Measurements from ENCODE around the gene RNF121. TPM values are rescaled to one million over a fixed set of nuclear protein-coding genes. Genes with fewer than 3 reads are reported as not detected.

The RNF121 gene
- total and polyA plus RNA-seq, 2 of the 13 experiments (the other 11 are each of a cell fraction or from before 2014, with no cell fraction given) = 28.6 to 44.3 TPM

DNA sequence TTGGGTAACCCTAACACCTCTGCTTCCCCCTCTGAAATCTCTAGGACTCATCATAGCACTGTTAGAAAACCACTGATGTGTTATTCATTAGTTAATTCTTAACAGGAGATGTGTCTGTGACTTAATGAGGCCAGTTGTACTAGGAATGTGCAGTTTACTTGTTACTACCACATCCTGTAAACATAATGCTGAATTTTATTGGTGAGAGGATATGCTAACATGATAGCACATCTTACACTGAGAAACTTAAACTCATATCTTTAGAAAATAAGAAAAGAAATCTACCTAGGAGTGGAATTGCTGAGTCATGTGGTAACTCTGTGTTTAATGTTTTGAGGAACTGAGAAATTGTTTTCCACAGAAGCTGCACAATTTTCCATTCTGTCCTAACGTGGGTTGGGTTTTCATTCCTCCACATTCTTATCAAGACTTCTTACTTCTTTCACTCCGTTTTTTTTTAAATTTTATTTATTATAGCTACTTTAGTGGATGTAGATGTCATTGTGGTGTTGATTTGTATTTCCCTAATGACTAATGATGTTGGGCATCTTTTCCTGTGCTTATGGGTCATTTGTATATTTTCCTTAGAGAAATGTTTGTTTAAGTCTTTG lies 33.7 kb downstream of the RNF121 start:
- H3K9ac ChIP-seq (ENCODE audit: insufficient read depth, low read depth, low read length) = no peak overlapping the region
- H3K9me3 ChIP-seq (ENCODE audit: low read length) = no peaks in the 10 kb centered on the region
- H3K27me3 ChIP-seq (ENCODE audit: control insufficient read depth in 1 of 2, insufficient read depth in 2 of 2, low read length in 2 of 2) = no peaks in the 10 kb centered on the region
- CTCF ChIA-PET (ENCODE audit: low intra/inter-chr PET ratio, low total read pairs) = no interaction called here
- WGBS (ENCODE audit: low lambda C conversion rate) = 82% methylated on average over 2 of the region's 2 CpGs
- peak overlapping the region; percentile 33 for H3K27ac ChIP-seq (ENCODE audit: extremely low read length, insufficient read depth, low read length)
- intact Hi-C loops (cut with micrococcal nuclease; ENCODE audit: unreplicated experiment) (no loop called here), in situ Hi-C loops (cut with HindIII; ENCODE audit: extremely low pct_ligation_motif_present, low pct_unique_long_range_greater_than_20kb) (no loop called here)
- no peaks in the 10 kb centered on the region for H4K20me1 ChIP-seq (ENCODE audit: insufficient read depth, low read length)
- H3K36me3 ChIP-seq (replicated peaks in 1 of 2; ENCODE audit: control insufficient read depth in 1 of 2, insufficient read depth in 2 of 2, low read length in 2 of 2) = peaks cover 4 to 42% of the 10 kb centered on the region in 2 experiments; a peak in 4 of 5 replicates
- no peak overlapping the region for H2AFZ ChIP-seq (ENCODE audit: low read length)
- FAIRE-seq (no peak), ATAC-seq (no peak), DNase-seq (ENCODE audit: low spot score) (no peak)
- POLR2A ChIA-PET = no interaction called here
- H3K79me2 ChIP-seq (ENCODE audit: insufficient read depth, low read length) = peaks cover 10% of the 10 kb centered on the region
- BruUV-seq (replicated peaks) = no TSS peak
- H3K4me3 ChIP-seq (replicated peaks in 1 of 3; ENCODE audit: insufficient read depth in 1 of 3, low read depth in 2 of 3, low read length in 3 of 3) = no peak overlapping the region
- TF ChIP-seq MAFK (conservative IDR thresholded peaks at IDR 0.05 in 1 of 2, IDR thresholded peaks at IDR 0.05 in 1 of 2; ENCODE audit: low read length in 2 of 2) = peak; percentile 66 to 70
- no peak for TF ChIP-seq HNF4A (CRISPR knock-in tag; IDR thresholded peaks at IDR 0.05)
- TF ChIP-seq NFE2L2 (IDR thresholded peaks at IDR 0.05; ENCODE audit: low read length) = peak; percentile 83
- peaks cover 6% of the 10 kb centered on the region; the same call in 1 of the 2 replicates for H3K4me1 ChIP-seq (ENCODE audit: insufficient read depth, low read length)
- H3K4me2 ChIP-seq (ENCODE audit: low read depth, low read length) = no peak overlapping the region

DNA sequence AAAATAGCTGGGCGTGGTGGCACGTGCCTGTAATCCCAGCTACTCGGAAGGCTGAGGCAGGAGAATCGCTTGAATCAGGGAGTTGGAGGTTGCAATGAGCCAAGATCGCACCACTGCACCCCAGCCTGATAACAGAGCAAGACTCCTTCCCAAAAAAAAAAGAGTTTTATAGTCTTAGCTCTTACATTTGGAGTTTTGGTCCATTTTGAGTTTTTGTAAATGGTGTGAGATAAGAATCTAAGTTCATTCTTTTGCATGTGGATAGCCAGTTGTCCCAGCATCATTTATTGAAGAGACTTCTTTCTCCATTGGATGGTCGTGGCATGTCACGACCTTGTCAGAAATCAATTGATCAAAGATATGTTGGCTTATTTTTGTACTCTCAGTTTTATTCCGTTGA lies 34.6 kb downstream of the RNF121 start:
- peaks cover 5 to 41% of the 10 kb centered on the region in 2 experiments; a peak in 4 of 5 replicates for H3K36me3 ChIP-seq (replicated peaks in 1 of 2; ENCODE audit: control insufficient read depth in 1 of 2, insufficient read depth in 2 of 2, low read length in 2 of 2)
- intact Hi-C loops (cut with micrococcal nuclease; ENCODE audit: unreplicated experiment) (no loop called here), in situ Hi-C loops (cut with HindIII; ENCODE audit: extremely low pct_ligation_motif_present, low pct_unique_long_range_greater_than_20kb) (no loop called here)
- no peaks in the 10 kb centered on the region for H4K20me1 ChIP-seq (ENCODE audit: insufficient read depth, low read length)
- ATAC-seq (no peak), DNase-seq (ENCODE audit: low spot score) (no peak), FAIRE-seq (no peak)
- no peak for TF ChIP-seq KLF9 (CRISPR knock-in tag; IDR thresholded peaks at IDR 0.05; ENCODE audit: low read depth)
- TF ChIP-seq ZNF619 (CRISPR knock-in tag; IDR thresholded peaks at IDR 0.05) = no peak
- TF ChIP-seq RBAK (CRISPR knock-in tag; IDR thresholded peaks at IDR 0.05) = no peak
- no peaks in the 10 kb centered on the region for H3K9me3 ChIP-seq (ENCODE audit: low read length)
- H3K4me2 ChIP-seq (ENCODE audit: low read depth, low read length) = no peak overlapping the region
- BruUV-seq (replicated peaks) = no TSS peak
- over 99% methylated on average over 8 of the region's 8 CpGs for WGBS (ENCODE audit: low lambda C conversion rate)
- POLR2A ChIA-PET = no interaction called here
- no peak overlapping the region for H3K27ac ChIP-seq (ENCODE audit: extremely low read length, insufficient read depth, low read length)
- CTCF ChIA-PET (ENCODE audit: low intra/inter-chr PET ratio, low total read pairs) = no interaction called here
- H3K9ac ChIP-seq (ENCODE audit: insufficient read depth, low read depth, low read length) = no peak overlapping the region
- H3K4me3 ChIP-seq (replicated peaks in 1 of 3; ENCODE audit: insufficient read depth in 1 of 3, low read depth in 2 of 3, low read length in 3 of 3) = no peak overlapping the region
- peaks cover 6% of the 10 kb centered on the region; the same call in 1 of the 2 replicates for H3K4me1 ChIP-seq (ENCODE audit: insufficient read depth, low read length)
- H2AFZ ChIP-seq (ENCODE audit: low read length) = no peak overlapping the region
- H3K27me3 ChIP-seq (ENCODE audit: control insufficient read depth in 1 of 2, insufficient read depth in 2 of 2, low read length in 2 of 2) = no peaks in the 10 kb centered on the region
- peaks cover 5% of the 10 kb centered on the region for H3K79me2 ChIP-seq (ENCODE audit: insufficient read depth, low read length)

Data from HepG2 (cell line).